ENCODE measurements around the gene MAN1A2. TPM values are rescaled to one million over a fixed set of nuclear protein-coding genes. Genes with fewer than 3 reads are reported as not detected.

MAN1A2 gene
- total RNA-seq, 1 experiment from 2014 or later, result 28.7 TPM

DNA sequence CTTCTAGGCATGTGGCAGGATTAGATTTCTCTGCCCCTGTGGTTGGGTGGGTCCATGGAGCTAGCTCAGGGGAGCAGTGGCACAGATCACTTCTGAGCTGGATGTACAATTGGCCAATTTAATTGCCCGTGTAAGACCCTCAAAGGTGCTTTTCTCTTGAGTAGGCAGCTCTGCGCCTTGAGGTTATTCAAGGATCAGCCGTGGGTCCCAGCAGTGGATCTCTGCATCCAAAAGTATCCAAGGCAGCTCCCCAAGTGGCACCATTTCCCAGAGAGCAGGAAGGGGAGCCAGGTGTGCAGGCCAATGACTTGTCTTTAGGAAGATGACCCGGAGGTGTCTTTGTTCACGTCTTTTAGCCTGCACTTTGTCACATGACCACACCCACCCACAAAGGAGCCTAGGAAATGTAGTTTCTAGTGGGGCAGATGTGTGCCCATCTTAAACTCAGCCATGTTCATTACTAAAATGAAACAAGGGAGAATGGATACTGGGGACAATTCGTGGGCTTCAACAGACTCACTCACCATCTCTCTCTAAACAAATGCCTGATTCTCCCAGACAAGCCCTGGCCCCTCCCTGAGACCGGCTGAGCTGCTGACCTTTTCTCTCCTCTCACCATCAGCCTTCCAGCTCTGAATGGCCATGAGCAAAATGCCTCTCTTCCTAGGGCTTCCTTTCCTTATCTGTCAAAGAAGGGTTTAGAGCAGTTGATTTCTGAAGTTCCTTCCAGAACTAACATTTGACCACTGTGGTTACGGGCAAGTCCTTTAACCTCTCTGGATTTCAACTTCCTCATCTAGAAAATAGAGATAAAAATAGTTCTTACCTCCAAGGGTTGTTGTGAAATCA, 197.2 kb downstream of the MAN1A2 start:
- BruUV-seq (replicated peaks), result no TSS peak
- CTCF ChIA-PET, result no interaction called here

DNA sequence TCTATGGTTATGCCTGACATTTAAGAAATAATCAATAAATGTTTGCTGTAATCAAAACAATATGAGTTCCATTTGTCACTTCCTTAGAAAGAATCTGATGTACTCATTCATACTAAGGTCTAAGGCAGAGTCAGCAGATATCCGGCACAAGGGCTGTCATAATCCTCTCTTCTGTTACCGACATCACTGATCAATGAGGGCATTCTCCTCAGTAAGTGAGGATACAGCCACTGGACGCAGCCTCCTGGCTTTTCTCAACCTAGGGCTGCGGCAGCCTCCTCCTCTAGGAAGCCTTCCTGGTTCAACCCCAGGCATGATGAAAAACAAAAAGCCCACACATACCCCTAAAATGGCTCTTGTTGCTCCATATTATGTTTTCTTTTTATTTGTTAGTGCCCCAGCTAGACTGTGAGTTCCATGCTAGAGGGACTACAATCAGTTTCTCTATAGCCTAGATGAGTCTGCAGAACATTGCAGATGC, 197.9 kb downstream of the MAN1A2 start:
- BruUV-seq (replicated peaks), result no TSS peak
- ChIA-PET CTCF (no interaction called here), POLR2A (no interaction called here)
- in situ Hi-C loops (cut with HindIII; ENCODE audit: low pct_unique_long_range_greater_than_20kb, low sequenced_read_pairs), result no loop called here
- no peak for ATAC-seq
- Histone ChIP-seq H3K4me3 (ENCODE audit: low read depth in 2 of 2, low read length in 2 of 2) (no peak overlapping the region), H3K4me1 (ENCODE audit: control insufficient read depth, insufficient read depth, low read length) (no peaks in the 10 kb centered on the region), H3K9me3 (ENCODE audit: control insufficient read depth, insufficient read depth, low read depth, low read length) (no peaks in the 10 kb centered on the region), H3K27me3 (ENCODE audit: control insufficient read depth, insufficient read depth, low read length) (no peaks in the 10 kb centered on the region), H3K27ac (ENCODE audit: low read length) (no peak overlapping the region), H3K36me3 (ENCODE audit: control insufficient read depth, insufficient read depth, low read length) (no peaks in the 10 kb centered on the region)
- no peak for DNase-seq (ENCODE audit: low read depth, low spot score)
- intact Hi-C loops (cut with micrococcal nuclease; ENCODE audit: unreplicated experiment), result no loop called here
- no peak for TF ChIP-seq SIN3A (IDR thresholded peaks at IDR 0.05; ENCODE audit: borderline replicate concordance, insufficient read depth, low read depth, low read length)
- TF ChIP-seq POLR2AphosphoS5 (IDR thresholded peaks at IDR 0.05; ENCODE audit: low read depth, low read length), result no peak
- TF ChIP-seq, protein P1, sequence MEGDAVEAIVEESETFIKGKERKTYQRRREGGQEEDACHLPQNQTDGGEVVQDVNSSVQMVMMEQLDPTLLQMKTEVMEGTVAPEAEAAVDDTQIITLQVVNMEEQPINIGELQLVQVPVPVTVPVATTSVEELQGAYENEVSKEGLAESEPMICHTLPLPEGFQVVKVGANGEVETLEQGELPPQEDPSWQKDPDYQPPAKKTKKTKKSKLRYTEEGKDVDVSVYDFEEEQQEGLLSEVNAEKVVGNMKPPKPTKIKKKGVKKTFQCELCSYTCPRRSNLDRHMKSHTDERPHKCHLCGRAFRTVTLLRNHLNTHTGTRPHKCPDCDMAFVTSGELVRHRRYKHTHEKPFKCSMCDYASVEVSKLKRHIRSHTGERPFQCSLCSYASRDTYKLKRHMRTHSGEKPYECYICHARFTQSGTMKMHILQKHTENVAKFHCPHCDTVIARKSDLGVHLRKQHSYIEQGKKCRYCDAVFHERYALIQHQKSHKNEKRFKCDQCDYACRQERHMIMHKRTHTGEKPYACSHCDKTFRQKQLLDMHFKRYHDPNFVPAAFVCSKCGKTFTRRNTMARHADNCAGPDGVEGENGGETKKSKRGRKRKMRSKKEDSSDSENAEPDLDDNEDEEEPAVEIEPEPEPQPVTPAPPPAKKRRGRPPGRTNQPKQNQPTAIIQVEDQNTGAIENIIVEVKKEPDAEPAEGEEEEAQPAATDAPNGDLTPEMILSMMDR (IDR thresholded peaks at IDR 0.05), result no peak
- TF ChIP-seq, protein P2, sequence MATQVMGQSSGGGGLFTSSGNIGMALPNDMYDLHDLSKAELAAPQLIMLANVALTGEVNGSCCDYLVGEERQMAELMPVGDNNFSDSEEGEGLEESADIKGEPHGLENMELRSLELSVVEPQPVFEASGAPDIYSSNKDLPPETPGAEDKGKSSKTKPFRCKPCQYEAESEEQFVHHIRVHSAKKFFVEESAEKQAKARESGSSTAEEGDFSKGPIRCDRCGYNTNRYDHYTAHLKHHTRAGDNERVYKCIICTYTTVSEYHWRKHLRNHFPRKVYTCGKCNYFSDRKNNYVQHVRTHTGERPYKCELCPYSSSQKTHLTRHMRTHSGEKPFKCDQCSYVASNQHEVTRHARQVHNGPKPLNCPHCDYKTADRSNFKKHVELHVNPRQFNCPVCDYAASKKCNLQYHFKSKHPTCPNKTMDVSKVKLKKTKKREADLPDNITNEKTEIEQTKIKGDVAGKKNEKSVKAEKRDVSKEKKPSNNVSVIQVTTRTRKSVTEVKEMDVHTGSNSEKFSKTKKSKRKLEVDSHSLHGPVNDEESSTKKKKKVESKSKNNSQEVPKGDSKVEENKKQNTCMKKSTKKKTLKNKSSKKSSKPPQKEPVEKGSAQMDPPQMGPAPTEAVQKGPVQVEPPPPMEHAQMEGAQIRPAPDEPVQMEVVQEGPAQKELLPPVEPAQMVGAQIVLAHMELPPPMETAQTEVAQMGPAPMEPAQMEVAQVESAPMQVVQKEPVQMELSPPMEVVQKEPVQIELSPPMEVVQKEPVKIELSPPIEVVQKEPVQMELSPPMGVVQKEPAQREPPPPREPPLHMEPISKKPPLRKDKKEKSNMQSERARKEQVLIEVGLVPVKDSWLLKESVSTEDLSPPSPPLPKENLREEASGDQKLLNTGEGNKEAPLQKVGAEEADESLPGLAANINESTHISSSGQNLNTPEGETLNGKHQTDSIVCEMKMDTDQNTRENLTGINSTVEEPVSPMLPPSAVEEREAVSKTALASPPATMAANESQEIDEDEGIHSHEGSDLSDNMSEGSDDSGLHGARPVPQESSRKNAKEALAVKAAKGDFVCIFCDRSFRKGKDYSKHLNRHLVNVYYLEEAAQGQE (IDR thresholded peaks at IDR 0.05; ENCODE audit: insufficient read depth in 1 of 2, low read depth in 2 of 2, low read length in 1 of 2), result no peak
- no peak for TF ChIP-seq TCF7L2 (IDR thresholded peaks at IDR 0.05; ENCODE audit: low read depth, low read length)

More for the DNA sequence above, 197.2 kb downstream of the MAN1A2 start:
- Histone ChIP-seq H3K27me3 (ENCODE audit: control insufficient read depth, insufficient read depth, low read length) (no peaks in the 10 kb centered on the region), H3K4me1 (ENCODE audit: control insufficient read depth, insufficient read depth, low read length) (no peaks in the 10 kb centered on the region), H3K36me3 (ENCODE audit: control insufficient read depth, insufficient read depth, low read length) (no peaks in the 10 kb centered on the region), H3K27ac (ENCODE audit: low read length) (no peak overlapping the region), H3K9me3 (ENCODE audit: control insufficient read depth, insufficient read depth, low read depth, low read length) (no peaks in the 10 kb centered on the region), H3K4me3 (ENCODE audit: low read depth in 2 of 2, low read length in 2 of 2) (no peak overlapping the region)
- in situ Hi-C loops (cut with HindIII; ENCODE audit: low pct_unique_long_range_greater_than_20kb, low sequenced_read_pairs) (no loop called here), intact Hi-C loops (cut with micrococcal nuclease; ENCODE audit: unreplicated experiment) (no loop called here)
- no peak for DNase-seq (ENCODE audit: low read depth, low spot score)
- ATAC-seq, result no peak
- POLR2A ChIA-PET, result interaction anchor here (0.6 kb wide), 1 partner anchor 23 kb away, joined by 11 read pairs; no protein-coding TSS in a partner anchor
- no peak for TF ChIP-seq TCF7L2 (IDR thresholded peaks at IDR 0.05; ENCODE audit: low read depth, low read length)
- TF ChIP-seq, protein P1 (IDR thresholded peaks at IDR 0.05), result no peak
- no peak for TF ChIP-seq POLR2AphosphoS5 (IDR thresholded peaks at IDR 0.05; ENCODE audit: low read depth, low read length)
- TF ChIP-seq SIN3A (IDR thresholded peaks at IDR 0.05; ENCODE audit: borderline replicate concordance, insufficient read depth, low read depth, low read length), result no peak
- TF ChIP-seq, protein P2 (IDR thresholded peaks at IDR 0.05; ENCODE audit: insufficient read depth in 1 of 2, low read depth in 2 of 2, low read length in 1 of 2), result no peak

Data from Panc1 (cell line).